ENCODE measurements around the gene SPDYE4. TPM values are rescaled to one million over a fixed set of nuclear protein-coding genes. Genes with fewer than 3 reads are reported as not detected.

Gene SPDYE4
- total and polyA plus RNA-seq, 2 donors (not counting 1 experiment from before 2014, with no cell fraction given), result not detected

DNA sequence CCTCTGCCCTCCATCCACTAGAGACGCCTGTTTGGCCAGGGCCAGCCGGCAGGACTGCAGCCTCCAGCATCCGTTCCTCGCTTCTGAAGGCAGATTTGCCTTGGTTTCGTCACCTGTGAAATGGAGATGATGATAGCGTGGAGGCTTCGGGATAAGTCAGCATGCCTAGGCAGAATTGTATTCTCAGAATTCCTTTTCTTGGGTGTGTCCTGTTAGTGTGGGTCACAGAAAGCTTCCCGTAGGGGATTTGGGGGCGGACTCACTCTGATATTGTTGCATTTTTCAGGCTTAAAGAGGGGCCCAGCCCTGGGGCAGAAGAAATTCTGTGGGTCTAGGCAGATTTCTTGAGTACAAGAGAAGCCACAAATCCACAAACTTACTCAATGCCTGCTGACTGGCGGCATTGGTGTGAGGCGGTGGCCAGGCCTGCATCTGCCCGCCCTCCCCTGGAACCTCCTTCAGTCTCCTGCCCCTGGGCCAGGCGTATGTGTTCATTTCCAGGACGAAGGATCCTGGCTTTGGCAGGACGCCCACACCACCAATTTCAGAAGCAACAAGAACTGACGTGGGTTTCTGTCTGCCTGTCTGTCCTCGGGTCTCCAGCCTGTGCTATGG, 31.3 kb downstream of the SPDYE4 start:
- no peaks in the 10 kb centered on the region for H3K4me1 ChIP-seq (ENCODE audit: control insufficient read depth in 2 of 2, insufficient read depth in 2 of 2, low read length in 2 of 2)
- Mint-ChIP-seq H3K4me1 (peaks cover 4% of the 10 kb centered on the region), H3K27me3 (peaks cover 17% of the 10 kb centered on the region), H3K9me3 (ENCODE audit: insufficient read depth) (no peaks in the 10 kb centered on the region), H3K27ac (no peak overlapping the region), H3K4me3 (no peak overlapping the region)
- ChIA-PET CTCF (no interaction called here), POLR2A (no interaction called here)
- no peak overlapping the region for H3K9ac ChIP-seq (ENCODE audit: low read length)
- no peaks in the 10 kb centered on the region for H3K27me3 ChIP-seq (replicated peaks in 1 of 4; ENCODE audit: control extremely low read depth in 1 of 4, control insufficient read depth in 3 of 4, insufficient read depth in 4 of 4, low read length in 3 of 4)
- no peak for DNase-seq
- 75% methylated on average over 16 of the region's 17 CpGs for WGBS (ENCODE audit: insufficient coverage)
- no peak overlapping the region for H2AFZ ChIP-seq (ENCODE audit: insufficient read depth, low read depth, low read length, poor library complexity, severe bottlenecking)
- H3K79me2 ChIP-seq (ENCODE audit: control insufficient read depth, insufficient read depth, low read length), result no peaks in the 10 kb centered on the region
- no peaks in the 10 kb centered on the region for H3K9me3 ChIP-seq (ENCODE audit: control extremely low read depth in 1 of 3, control insufficient read depth in 2 of 3, insufficient read depth in 1 of 3, low read length in 2 of 3)
- H4K20me1 ChIP-seq (ENCODE audit: control insufficient read depth, insufficient read depth, low read length, poor library complexity, severe bottlenecking), result no peaks in the 10 kb centered on the region
- H3K27ac ChIP-seq (ENCODE audit: low read length in 2 of 2), result no peak overlapping the region
- no peaks in the 10 kb centered on the region for H3K36me3 ChIP-seq (replicated peaks in 1 of 2; ENCODE audit: control extremely low read depth in 1 of 2, control insufficient read depth in 1 of 2, extremely low read depth in 1 of 2, insufficient read depth in 2 of 2, low read length in 1 of 2)
- no peak overlapping the region for H3K4me2 ChIP-seq (replicated peaks; ENCODE audit: low read depth, low read length, poor library complexity, severe bottlenecking)
- TF ChIP-seq, protein P1, sequence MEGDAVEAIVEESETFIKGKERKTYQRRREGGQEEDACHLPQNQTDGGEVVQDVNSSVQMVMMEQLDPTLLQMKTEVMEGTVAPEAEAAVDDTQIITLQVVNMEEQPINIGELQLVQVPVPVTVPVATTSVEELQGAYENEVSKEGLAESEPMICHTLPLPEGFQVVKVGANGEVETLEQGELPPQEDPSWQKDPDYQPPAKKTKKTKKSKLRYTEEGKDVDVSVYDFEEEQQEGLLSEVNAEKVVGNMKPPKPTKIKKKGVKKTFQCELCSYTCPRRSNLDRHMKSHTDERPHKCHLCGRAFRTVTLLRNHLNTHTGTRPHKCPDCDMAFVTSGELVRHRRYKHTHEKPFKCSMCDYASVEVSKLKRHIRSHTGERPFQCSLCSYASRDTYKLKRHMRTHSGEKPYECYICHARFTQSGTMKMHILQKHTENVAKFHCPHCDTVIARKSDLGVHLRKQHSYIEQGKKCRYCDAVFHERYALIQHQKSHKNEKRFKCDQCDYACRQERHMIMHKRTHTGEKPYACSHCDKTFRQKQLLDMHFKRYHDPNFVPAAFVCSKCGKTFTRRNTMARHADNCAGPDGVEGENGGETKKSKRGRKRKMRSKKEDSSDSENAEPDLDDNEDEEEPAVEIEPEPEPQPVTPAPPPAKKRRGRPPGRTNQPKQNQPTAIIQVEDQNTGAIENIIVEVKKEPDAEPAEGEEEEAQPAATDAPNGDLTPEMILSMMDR (IDR thresholded peaks at IDR 0.05), result no peak
- TF ChIP-seq EZH2 (IDR thresholded peaks at IDR 0.05; ENCODE audit: borderline replicate concordance, insufficient read depth, low read depth, low read length, poor library complexity, severe bottlenecking), result no peak
- H3K4me3 ChIP-seq (ENCODE audit: control extremely low read depth in 1 of 5, extremely low read depth in 1 of 5, insufficient read depth in 1 of 5, low read depth in 2 of 5, low read length in 4 of 5), result no peak overlapping the region
- ATAC-seq (ENCODE audit: low read depth), result no peak
- intact Hi-C loops (cut with micrococcal nuclease), result no loop called here
